ENCODE data around the gene TSR1.

Gene TSR1

DNA sequence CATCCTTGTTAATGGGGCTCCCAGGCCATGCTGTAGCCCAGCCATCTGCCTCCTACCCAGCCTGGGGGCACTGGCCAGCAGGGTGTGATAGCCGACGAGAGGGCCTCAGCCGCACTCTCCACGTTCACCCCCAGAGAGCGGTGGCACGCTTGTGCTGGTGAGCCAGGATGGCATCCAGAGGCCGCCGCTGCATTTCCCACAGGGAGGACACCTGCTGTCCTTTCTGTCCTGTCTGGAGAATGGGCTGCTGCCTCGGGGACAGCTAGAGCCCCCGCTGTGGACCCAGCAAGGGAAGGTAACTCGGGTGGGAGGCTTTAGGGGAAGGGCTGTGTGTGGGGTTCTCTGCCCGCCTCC, 28.5 kb upstream of the TSR1 start:
- Histone ChIP-seq H2AFZ (ENCODE audit: low read depth, low read length, severe bottlenecking) (no peak overlapping the region), H3K27ac (ENCODE audit: low read depth, low read length) (no peak overlapping the region), H3K27me3 (ENCODE audit: low read length) (no peaks in the 10 kb centered on the region), H4K20me1 (ENCODE audit: low read depth, low read length) (no peaks in the 10 kb centered on the region), H3K9me2 (replicated peaks; ENCODE audit: insufficient read depth, low read length) (no peaks in the 10 kb centered on the region), H3K4me3 (ENCODE audit: insufficient read depth, low read length, poor library complexity, severe bottlenecking) (no peak overlapping the region), H3K4me2 (ENCODE audit: low read depth, low read length, poor library complexity, severe bottlenecking) (no peak overlapping the region), H3K9me3 (ENCODE audit: insufficient read depth, low read length) (no peaks in the 10 kb centered on the region), H3K36me3 (ENCODE audit: low read length) (no peaks in the 10 kb centered on the region), H3K79me2 (ENCODE audit: insufficient read depth, low read length) (no peaks in the 10 kb centered on the region), H3F3A (ENCODE audit: insufficient read depth) (no peaks in the 10 kb centered on the region), H3K9ac (ENCODE audit: low read length) (no peak overlapping the region)
- TF ChIP-seq EZH2phosphoT487 (conservative IDR thresholded peaks at IDR 0.05; ENCODE audit: low read length) (no peak), CTCF (IDR thresholded peaks at IDR 0.05; ENCODE audit: insufficient read depth, low read length, poor library complexity, severe bottlenecking) (no peak)

- no peak overlapping the region for H3K4me3 ChIP-seq (ENCODE audit: insufficient read depth, low read length, poor library complexity, severe bottlenecking)
- no peaks in the 10 kb centered on the region for H3K27me3 ChIP-seq (ENCODE audit: low read length)
- no peaks in the 10 kb centered on the region for H3K9me2 ChIP-seq (replicated peaks; ENCODE audit: insufficient read depth, low read length)
- no peaks in the 10 kb centered on the region for H3K36me3 ChIP-seq (ENCODE audit: low read length)
- H3F3A ChIP-seq (ENCODE audit: insufficient read depth), result no peaks in the 10 kb centered on the region
- no peak overlapping the region for H3K4me2 ChIP-seq (ENCODE audit: low read depth, low read length, poor library complexity, severe bottlenecking)
- no peaks in the 10 kb centered on the region for H3K79me2 ChIP-seq (ENCODE audit: insufficient read depth, low read length)
- H4K20me1 ChIP-seq (ENCODE audit: low read depth, low read length), result no peaks in the 10 kb centered on the region
- TF ChIP-seq EZH2phosphoT487 (conservative IDR thresholded peaks at IDR 0.05; ENCODE audit: low read length) (no peak), CTCF (IDR thresholded peaks at IDR 0.05; ENCODE audit: insufficient read depth, low read length, poor library complexity, severe bottlenecking) (no peak)
- no peak overlapping the region for H2AFZ ChIP-seq (ENCODE audit: low read depth, low read length, severe bottlenecking)
- H3K27ac ChIP-seq (ENCODE audit: low read depth, low read length), result no peak overlapping the region
- no peak overlapping the region for H3K9ac ChIP-seq (ENCODE audit: low read length)
- H3K9me3 ChIP-seq (ENCODE audit: insufficient read depth, low read length), result no peaks in the 10 kb centered on the region
These were observed 27.9 kb upstream of the TSR1 start for GRCh38 chr17:2363851-2364762.

GRCh38 chr17:2363318-2363717, 27.1 kb upstream of the TSR1 start:
- Histone ChIP-seq H3F3A (ENCODE audit: insufficient read depth) (no peaks in the 10 kb centered on the region), H3K9me2 (replicated peaks; ENCODE audit: insufficient read depth, low read length) (no peaks in the 10 kb centered on the region), H3K27ac (ENCODE audit: low read depth, low read length) (no peak overlapping the region), H4K20me1 (ENCODE audit: low read depth, low read length) (no peaks in the 10 kb centered on the region), H3K36me3 (ENCODE audit: low read length) (no peaks in the 10 kb centered on the region), H3K79me2 (ENCODE audit: insufficient read depth, low read length) (no peaks in the 10 kb centered on the region), H3K4me2 (ENCODE audit: low read depth, low read length, poor library complexity, severe bottlenecking) (no peak overlapping the region), H2AFZ (ENCODE audit: low read depth, low read length, severe bottlenecking) (no peak overlapping the region), H3K4me3 (ENCODE audit: insufficient read depth, low read length, poor library complexity, severe bottlenecking) (no peak overlapping the region), H3K27me3 (ENCODE audit: low read length) (no peaks in the 10 kb centered on the region), H3K9me3 (ENCODE audit: insufficient read depth, low read length) (no peaks in the 10 kb centered on the region), H3K9ac (ENCODE audit: low read length) (no peak overlapping the region)
- no peak for TF ChIP-seq CTCF (IDR thresholded peaks at IDR 0.05; ENCODE audit: insufficient read depth, low read length, poor library complexity, severe bottlenecking)
- TF ChIP-seq EZH2phosphoT487 (conservative IDR thresholded peaks at IDR 0.05; ENCODE audit: low read length), result no peak

All from SU-DHL-6 (cell line).